Measurements from ENCODE around the gene SAXO1.
"Not testable (repeated sequence)": the region's sequence is repeated elsewhere in the genome, so short reads cannot be mapped to it uniquely, and the experiment has no call there.

- TF ChIP-seq EZH2phosphoT487, CTCF (IDR thresholded peaks at IDR 0.05): not testable (repeated sequence)
Observed at GRCh38 chr9:19021649-19022048, 11.4 kb downstream of the SAXO1 start.

All from neural progenitor cell (in vitro differentiated cells).